GM12878 (cell line): ENCODE data around the gene AASDH. TPM values are rescaled to one million over a fixed set of nuclear protein-coding genes. Genes with fewer than 3 reads are reported as not detected.

Source experiments
- ATAC-seq: fragments of 200-7000 bp; cut with Tn5 transposase; 3 replicates; pipeline ENCODE4 v1.9.1; 2020; ENCODE audit warnings: mild to moderate bottlenecking, moderate library complexity
- BruUV-seq: library from RNA; stranded (reverse); fragments of 400-500 nt; replicated peaks from 2 replicates; lab custom pipeline; 2021; lab: Mats Ljungman, UMichigan
- CTCF ChIA-PET: fragments of 300-600 bp; sonication (Branson Sonifier 250); formaldehyde crosslinking; extraction: SDS; loops from one replicate; lab custom pipeline; 2021; ENCODE audit warnings: inconsistent platforms; lab: Yijun Ruan, JAX
- POLR2A ChIA-PET: fragments of 350-600 bp; formaldehyde crosslinking; extraction: SDS; loops from one replicate; lab custom pipeline; 2021; ENCODE audit warnings: inconsistent platforms; lab: Charles Lee
- RAD21 ChIA-PET: fragments of 300-600 bp; sonication (Branson Sonifier 250); formaldehyde crosslinking; loops from one replicate; lab custom pipeline; 2023; ENCODE audit warnings: antibody characterized with exemption; ENCODE audit not compliant: unreplicated experiment; lab: Charles Lee
- SMC1A ChIA-PET: fragments of 300-600 bp; sonication (Branson Sonifier 250); formaldehyde crosslinking; loops from one replicate; lab custom pipeline; 2023; ENCODE audit not compliant: unreplicated experiment, uncharacterized antibody; lab: Charles Lee
- DNase-seq: peaks from one replicate; pipeline ENCODE4 v3.0.0-alpha.2; 2011; ENCODE audit warnings: low read depth, low spot score
- FAIRE-seq: peaks from 3 replicates; lab custom pipeline; 2011; peaks lifted over from hg19 to GRCh38; lab: Jason Lieb, UNC
- H2AFZ ChIP-seq: 2 replicates; pipeline ENCODE4 v1.6.0; 2011; ENCODE audit warnings: low read depth, low read length, control low read depth; ENCODE audit not compliant: control insufficient read depth
- H3K27ac ChIP-seq: 2 replicates; pipeline ENCODE4 v1.5.1; 2011; ENCODE audit warnings: control low read depth; ENCODE audit not compliant: control insufficient read depth, insufficient read depth
- H3K27me3 ChIP-seq, 2 experiments: replicated peaks in 1 of 2; 2 replicates each; pipeline versions ENCODE4 v1.6.0 to v1.6.1; 2011; ENCODE audit warnings: low read length in 1 of 2; ENCODE audit not compliant: control insufficient read depth in 2 of 2, insufficient read depth in 2 of 2
- H3K36me3 ChIP-seq, 2 experiments: 2 replicates each; pipeline ENCODE4 v1.5.1; 2011; ENCODE audit warnings: low read length in 1 of 2; ENCODE audit not compliant: control insufficient read depth in 2 of 2, insufficient read depth in 2 of 2
- H3K4me1 ChIP-seq: 2 replicates; pipeline ENCODE4 v1.6.1; 2011; ENCODE audit warnings: mild to moderate bottlenecking, low read length, moderate library complexity, mixed read lengths; ENCODE audit not compliant: control insufficient read depth, insufficient read depth
- H3K4me2 ChIP-seq: 2 replicates; pipeline ENCODE4 v1.6.0; 2011; ENCODE audit warnings: control low read depth; ENCODE audit not compliant: control insufficient read depth, insufficient read depth
- H3K4me3 ChIP-seq: fragments of 200-600 bp; sonication (generic); 2 replicates; pipeline ENCODE4 v1.5.1; 2016
- H3K79me2 ChIP-seq: 2 replicates; pipeline ENCODE4 v1.6.0; 2011; ENCODE audit warnings: low read length; ENCODE audit not compliant: control insufficient read depth, insufficient read depth
- H3K9ac ChIP-seq: 2 replicates; pipeline ENCODE4 v1.8.0; 2011; ENCODE audit warnings: low read length, control low read depth, mixed read lengths; ENCODE audit not compliant: control insufficient read depth, insufficient read depth
- H3K9me3 ChIP-seq: replicated peaks from 3 replicates; pipeline ENCODE4 v1.5.1; 2011; ENCODE audit warnings: mild to moderate bottlenecking, low read length; ENCODE audit not compliant: control insufficient read depth, insufficient read depth
- H4K20me1 ChIP-seq: 2 replicates; pipeline ENCODE4 v1.6.0; 2011; ENCODE audit not compliant: control insufficient read depth, insufficient read depth
- ASH2L ChIP-seq: fragments of 300-600, 200-600 bp; sonication (generic); IDR thresholded peaks from 2 replicates; pipeline ENCODE4 v1.6.1; 2017; ENCODE audit warnings: low read depth, mild to moderate bottlenecking, borderline replicate concordance
- BCLAF1 ChIP-seq: fragments of 450-650 bp; IDR thresholded peaks from 2 replicates; pipeline ENCODE4 v1.6.1; 2017; ENCODE audit warnings: antibody characterized with exemption, mild to moderate bottlenecking, moderate library complexity
- E2F8 ChIP-seq: fragments of 450-650 bp; IDR thresholded peaks from 2 replicates; pipeline ENCODE4 v1.6.1; 2018; ENCODE audit warnings: mild to moderate bottlenecking, low read depth, moderate library complexity; ENCODE audit not compliant: partially characterized antibody
- HCFC1 ChIP-seq: fragments of 150-350 bp; IDR thresholded peaks from 2 replicates; pipeline ENCODE4 v1.6.1; 2014; ENCODE audit warnings: low read length
- MTA3 ChIP-seq: IDR thresholded peaks from 2 replicates; pipeline ENCODE4 v1.6.1; 2012; ENCODE audit warnings: low read length, inconsistent platforms, borderline replicate concordance
- NR2C2 ChIP-seq: IDR thresholded peaks from 2 replicates; pipeline ENCODE4 v1.6.1; 2011; ENCODE audit warnings: borderline replicate concordance, low read depth; ENCODE audit not compliant: control insufficient read depth, insufficient read length
- POLR2AphosphoS2 ChIP-seq: IDR thresholded peaks from 2 replicates; pipeline ENCODE4 v1.6.1; 2011; ENCODE audit warnings: low read depth, mild to moderate bottlenecking, low read length, improper control_type of control experiment, moderate library complexity
- RCOR1 ChIP-seq: conservative IDR thresholded peaks from 2 replicates; pipeline ENCODE4 v1.6.1; 2012; ENCODE audit warnings: low read depth, low read length, improper control_type of control experiment
- TBL1XR1 ChIP-seq: IDR thresholded peaks from 2 replicates; pipeline ENCODE4 v1.6.1; 2012; ENCODE audit warnings: low read depth, low read length, improper control_type of control experiment
- TCF3 ChIP-seq: IDR thresholded peaks from 2 replicates; pipeline ENCODE4 v1.6.1; 2012; ENCODE audit warnings: low read depth, mild to moderate bottlenecking, low read length, borderline replicate concordance; ENCODE audit not compliant: insufficient read depth
- ZBTB33 ChIP-seq: fragments of 450-650 bp; IDR thresholded peaks from 2 replicates; pipeline ENCODE4 v1.6.1; 2017; ENCODE audit warnings: mild to moderate bottlenecking
- WGBS: methylation state at CpG from one replicate; pipeline ENCODE4 v1.1.6; 2016; ENCODE audit warnings: low lambda C conversion rate; ENCODE audit not compliant: insufficient replicate concordance, insufficient coverage; ENCODE audit errors: missing lambda C conversion rate; 5-methylcytosine and 5-hydroxymethylcytosine counted together
- in situ Hi-C: fragments of 300-500 bp; cut with MboI; formaldehyde crosslinking; loops from 9 replicates; pipeline ENCODE4 v1.14.3; 2018; ENCODE audit warnings: mixed read lengths
- intact Hi-C: fragments of 100-400 bp; cut with micrococcal nuclease; formaldehyde crosslinking; loops from one replicate; pipeline ENCODE4 v1.14.2; 2022; ENCODE audit not compliant: unreplicated experiment
- polyA plus RNA-seq, 11 experiments: library from polyadenylated mRNA; depleted of rRNA in 4 of 11; unstranded in 6 of 11; stranded (reverse) in 5 of 11; fragments of >200 nt; fragmentation: Nextera tagmentation in 4 of 11; fragmentation: Illumina TruSeq in 1 of 11; extraction: Ambion mirVana in 4 of 11; extraction: Trizol in 1 of 11; gene quantifications; 1 replicate in 1 of 11; 2 replicates in 10 of 11; pipeline versions ENCODE4 v1.2.1 to v1.2.3, GENCODE V29; 2011 to 2016; ENCODE audit warnings: inconsistent platforms in 2 of 11, missing spikeins in 2 of 11, low read depth in 1 of 11
- total RNA-seq, 4 experiments: library from RNA; depleted of rRNA in 3 of 4; stranded (reverse); fragments of >200 nt in 3 of 4; fragmentation: Illumina TruSeq in 1 of 4; extraction: Trizol in 1 of 4; gene quantifications; 2 replicates each; pipeline versions ENCODE4 v1.2.1 to v1.2.3, GENCODE V29; 2013 to 2021
- TF ChIP-seq, protein P1 (sequence below): fragments of 450-650 bp; conservative IDR thresholded peaks from 2 replicates; pipeline ENCODE4 v1.6.1; 2017; ENCODE audit warnings: mild to moderate bottlenecking, moderate library complexity
- TF ChIP-seq, protein P2 (sequence below): fragments of 450-650 bp; IDR thresholded peaks from 2 replicates; pipeline ENCODE4 v1.6.1; 2017; ENCODE audit warnings: low read depth, mild to moderate bottlenecking, moderate library complexity

AASDH gene
- total and polyA plus RNA-seq, 10 of the 15 experiments (the other 5 are each of a cell fraction or from before 2014, with no cell fraction given): 7.3 to 19.1 (median 11.3) TPM

- ChIA-PET SMC1A (no interaction called here), POLR2A (no interaction called here), CTCF (no interaction called here), RAD21 (no interaction called here)
- Histone ChIP-seq H4K20me1 (no peaks in the 10 kb centered on the region), H3K27me3 (no peaks in the 10 kb centered on the region), H2AFZ (no peak overlapping the region), H3K27ac (no peak overlapping the region), H3K4me1 (no peaks in the 10 kb centered on the region), H3K4me3 (no peak overlapping the region), H3K9me3 (no peaks in the 10 kb centered on the region), H3K9ac (no peak overlapping the region), H3K4me2 (no peak overlapping the region), H3K36me3 (peaks cover 2 to 19% of the 10 kb centered on the region in 2 experiments), H3K79me2 (no peaks in the 10 kb centered on the region)
- ATAC-seq (no peak), FAIRE-seq (no peak), DNase-seq (no peak)
- in situ Hi-C loops (no loop called here), intact Hi-C loops (no loop called here)
- BruUV-seq: no TSS peak
- WGBS: 89% methylated on average over 6 of the region's 6 CpGs
- TF ChIP-seq HCFC1: no peak
- no peak for TF ChIP-seq TCF3
- no peak for TF ChIP-seq ZBTB33
- no peak for TF ChIP-seq MTA3
- TF ChIP-seq TBL1XR1: no peak
- no peak for TF ChIP-seq E2F8
- TF ChIP-seq, protein P1, sequence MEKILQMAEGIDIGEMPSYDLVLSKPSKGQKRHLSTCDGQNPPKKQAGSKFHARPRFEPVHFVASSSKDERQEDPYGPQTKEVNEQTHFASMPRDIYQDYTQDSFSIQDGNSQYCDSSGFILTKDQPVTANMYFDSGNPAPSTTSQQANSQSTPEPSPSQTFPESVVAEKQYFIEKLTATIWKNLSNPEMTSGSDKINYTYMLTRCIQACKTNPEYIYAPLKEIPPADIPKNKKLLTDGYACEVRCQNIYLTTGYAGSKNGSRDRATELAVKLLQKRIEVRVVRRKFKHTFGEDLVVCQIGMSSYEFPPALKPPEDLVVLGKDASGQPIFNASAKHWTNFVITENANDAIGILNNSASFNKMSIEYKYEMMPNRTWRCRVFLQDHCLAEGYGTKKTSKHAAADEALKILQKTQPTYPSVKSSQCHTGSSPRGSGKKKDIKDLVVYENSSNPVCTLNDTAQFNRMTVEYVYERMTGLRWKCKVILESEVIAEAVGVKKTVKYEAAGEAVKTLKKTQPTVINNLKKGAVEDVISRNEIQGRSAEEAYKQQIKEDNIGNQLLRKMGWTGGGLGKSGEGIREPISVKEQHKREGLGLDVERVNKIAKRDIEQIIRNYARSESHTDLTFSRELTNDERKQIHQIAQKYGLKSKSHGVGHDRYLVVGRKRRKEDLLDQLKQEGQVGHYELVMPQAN: no peak
- no peak for TF ChIP-seq POLR2AphosphoS2
- TF ChIP-seq NR2C2: no peak
- no peak for TF ChIP-seq ASH2L
- TF ChIP-seq, protein P2, sequence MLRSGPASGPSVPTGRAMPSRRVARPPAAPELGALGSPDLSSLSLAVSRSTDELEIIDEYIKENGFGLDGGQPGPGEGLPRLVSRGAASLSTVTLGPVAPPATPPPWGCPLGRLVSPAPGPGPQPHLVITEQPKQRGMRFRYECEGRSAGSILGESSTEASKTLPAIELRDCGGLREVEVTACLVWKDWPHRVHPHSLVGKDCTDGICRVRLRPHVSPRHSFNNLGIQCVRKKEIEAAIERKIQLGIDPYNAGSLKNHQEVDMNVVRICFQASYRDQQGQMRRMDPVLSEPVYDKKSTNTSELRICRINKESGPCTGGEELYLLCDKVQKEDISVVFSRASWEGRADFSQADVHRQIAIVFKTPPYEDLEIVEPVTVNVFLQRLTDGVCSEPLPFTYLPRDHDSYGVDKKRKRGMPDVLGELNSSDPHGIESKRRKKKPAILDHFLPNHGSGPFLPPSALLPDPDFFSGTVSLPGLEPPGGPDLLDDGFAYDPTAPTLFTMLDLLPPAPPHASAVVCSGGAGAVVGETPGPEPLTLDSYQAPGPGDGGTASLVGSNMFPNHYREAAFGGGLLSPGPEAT: no peak
- no peak for TF ChIP-seq BCLAF1
- no peak for TF ChIP-seq RCOR1
Measured at GRCh38 chr4:56400560-56400959, 13.3 kb upstream of the AASDH start.
